ENCODE results near the gene RFWD3. TPM values are rescaled to one million over a fixed set of nuclear protein-coding genes. Genes with fewer than 3 reads are reported as not detected.
A peak's percentile ranks its signal among the peaks of the same experiment; 100 is the strongest.

RFWD3 gene
- polyA plus RNA-seq, 3 donors, result 5.0 to 8.4 (median 8.4) TPM

GRCh38 chr16:74635303-74635702 lies 31.4 kb downstream of the RFWD3 start:
- H3K4me1 ChIP-seq (ENCODE audit: control insufficient read depth in 1 of 2, insufficient read depth in 2 of 2, low read length in 2 of 2), result no peaks in the 10 kb centered on the region
- DNase-seq, result no peak
- no peaks in the 10 kb centered on the region for H3K27me3 ChIP-seq (ENCODE audit: control insufficient read depth in 2 of 2, insufficient read depth in 2 of 2, low read length in 2 of 2)
- Mint-ChIP-seq H3K36me3 (peaks cover 62 to 91% of the 10 kb centered on the region in 2 donors), H3K27ac (peak overlapping the region in 1 of 7 donors; percentile 73), H3K4me1 (no peaks in the 10 kb centered on the region), H3K9me3 (no peaks in the 10 kb centered on the region), H3K4me3 (no peak overlapping the region), H3K27me3 (ENCODE audit: low read depth in 3 of 3) (no peaks in the 10 kb centered on the region)
- peaks cover 81 to 99% of the 10 kb centered on the region in 2 donors for H3K36me3 ChIP-seq (replicated peaks in 1 of 2; ENCODE audit: control insufficient read depth in 1 of 2, insufficient read depth in 2 of 2, low read length in 2 of 2)
- H3K4me3 ChIP-seq (replicated peaks in 1 of 3; ENCODE audit: low read depth in 2 of 3, low read length in 3 of 3), result no peak overlapping the region
- no peak overlapping the region for H3K27ac ChIP-seq (ENCODE audit: low read depth in 1 of 2, low read length in 2 of 2)
- no peak overlapping the region for H3K9ac ChIP-seq (ENCODE audit: insufficient read depth, low read length, poor library complexity, severe bottlenecking)
- H4K20me1 ChIP-seq (ENCODE audit: insufficient read depth, low read length), result no peaks in the 10 kb centered on the region
- WGBS (ENCODE audit: insufficient coverage), result 0% methylated on average over 1 of the region's 5 CpGs
- no peak overlapping the region for H2AFZ ChIP-seq (ENCODE audit: insufficient read depth, low read depth, low read length, poor library complexity, severe bottlenecking)
- H3K79me2 ChIP-seq (ENCODE audit: insufficient read depth, low read length), result no peaks in the 10 kb centered on the region
- no peak for TF ChIP-seq CTCF (IDR thresholded peaks at IDR 0.05)
- H3K4me2 ChIP-seq (replicated peaks; ENCODE audit: extremely low read depth, low read length, poor library complexity, severe bottlenecking), result no peak overlapping the region
- intact Hi-C loops (cut with micrococcal nuclease), result no loop called here
- no peaks in the 10 kb centered on the region for H3K9me3 ChIP-seq (replicated peaks in 1 of 2; ENCODE audit: control insufficient read depth in 1 of 2, insufficient read depth in 1 of 2, low read length in 2 of 2)

- peak overlapping the region in 2 of 7 donors; percentile 21 to 58 for H3K27ac Mint-ChIP-seq
- Histone ChIP-seq H3K4me2 (replicated peaks; ENCODE audit: extremely low read depth, low read length, poor library complexity, severe bottlenecking) (no peak overlapping the region), H3K9me3 (replicated peaks in 1 of 2; ENCODE audit: control insufficient read depth in 1 of 2, insufficient read depth in 1 of 2, low read length in 2 of 2) (no peaks in the 10 kb centered on the region), H3K4me1 (ENCODE audit: control insufficient read depth in 1 of 2, insufficient read depth in 2 of 2, low read length in 2 of 2) (no peaks in the 10 kb centered on the region), H3K79me2 (ENCODE audit: insufficient read depth, low read length) (no peaks in the 10 kb centered on the region), H3K9ac (ENCODE audit: insufficient read depth, low read length, poor library complexity, severe bottlenecking) (no peak overlapping the region), H4K20me1 (ENCODE audit: insufficient read depth, low read length) (no peaks in the 10 kb centered on the region), H3K4me3 (replicated peaks in 1 of 3; ENCODE audit: low read depth in 2 of 3, low read length in 3 of 3) (no peak overlapping the region), H3K27me3 (ENCODE audit: control insufficient read depth in 2 of 2, insufficient read depth in 2 of 2, low read length in 2 of 2) (no peaks in the 10 kb centered on the region), H2AFZ (ENCODE audit: insufficient read depth, low read depth, low read length, poor library complexity, severe bottlenecking) (no peak overlapping the region), H3K27ac (ENCODE audit: low read depth in 1 of 2, low read length in 2 of 2) (no peak overlapping the region), H3K36me3 (replicated peaks in 1 of 2; ENCODE audit: control insufficient read depth in 1 of 2, insufficient read depth in 2 of 2, low read length in 2 of 2) (peaks cover 89 to 99% of the 10 kb centered on the region in 2 donors)
- no peak for DNase-seq
- intact Hi-C loops (cut with micrococcal nuclease), result no loop called here
- H3K4me3 Mint-ChIP-seq, result no peak overlapping the region
- 100% methylated on average over 3 of the region's 7 CpGs for WGBS (ENCODE audit: insufficient coverage)
- peaks cover 71 to 91% of the 10 kb centered on the region in 2 donors for H3K36me3 Mint-ChIP-seq
- TF ChIP-seq CTCF (IDR thresholded peaks at IDR 0.05), result no peak
- no peaks in the 10 kb centered on the region for H3K4me1 Mint-ChIP-seq
- no peaks in the 10 kb centered on the region for H3K27me3 Mint-ChIP-seq (ENCODE audit: low read depth in 3 of 3)
- no peaks in the 10 kb centered on the region for H3K9me3 Mint-ChIP-seq
Measured at GRCh38 chr16:74633686-74634085, 33.0 kb downstream of the RFWD3 start.
